Daoy (cell line): Measurements from ENCODE around the gene PCDHA3. TPM values are rescaled to one million over a fixed set of nuclear protein-coding genes. Genes with fewer than 3 reads are reported as not detected.
A peak's percentile ranks its signal among the peaks of the same experiment; 100 is the strongest.
"Not testable (repeated sequence)": the region's sequence is repeated elsewhere in the genome, so short reads cannot be mapped to it uniquely, and the experiment has no call there.

ENCODE experiments used
- DNase-seq: peaks from one replicate; pipeline ENCODE4 v3.0.0-alpha.2; 2015; ENCODE audit warnings: low read depth
- total RNA-seq: library from RNA; depleted of rRNA; stranded (reverse); fragments of >200 nt; shearing (Covaris generic); gene quantifications from 2 replicates; pipeline ENCODE4 v1.2.3, GENCODE V29; 2014; rRNA removed

Gene PCDHA3
- 0.12 and 0.34 TPM in 2 replicates for total RNA-seq

DNA sequence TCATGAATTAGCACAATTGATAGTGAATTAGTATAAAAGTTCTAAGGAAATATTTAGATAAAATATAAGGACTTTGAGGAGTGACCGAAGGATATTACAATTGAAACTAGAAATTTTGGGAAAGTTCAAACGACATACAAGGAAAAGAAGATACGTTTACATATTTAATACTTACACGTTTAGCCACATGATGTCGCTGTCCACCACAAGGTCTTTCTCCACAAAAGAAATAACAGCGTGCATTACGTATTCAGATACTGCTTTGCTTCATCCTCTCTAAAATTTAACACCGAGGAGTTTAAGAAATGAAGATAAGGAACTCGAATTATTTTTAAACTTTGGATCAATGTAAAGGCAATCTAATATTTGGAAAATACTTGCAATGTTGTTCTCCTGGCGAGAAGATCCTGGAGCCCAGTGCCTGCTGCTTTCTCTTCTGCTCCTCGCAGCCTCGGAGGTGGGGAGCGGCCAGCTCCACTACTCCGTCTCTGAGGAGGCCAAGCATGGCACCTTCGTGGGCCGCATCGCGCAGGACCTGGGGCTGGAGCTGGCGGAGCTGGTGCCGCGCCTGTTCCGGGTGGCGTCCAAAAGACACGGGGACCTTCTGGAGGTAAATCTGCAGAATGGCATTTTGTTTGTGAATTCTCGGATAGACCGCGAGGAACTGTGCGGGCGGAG lies at the start of gene PCDHA3:
PCDHA3 (plus strand) TSS at position 242 of the 678 bp plus-strand sequence.
- peak; percentile 33 for DNase-seq

DNA sequence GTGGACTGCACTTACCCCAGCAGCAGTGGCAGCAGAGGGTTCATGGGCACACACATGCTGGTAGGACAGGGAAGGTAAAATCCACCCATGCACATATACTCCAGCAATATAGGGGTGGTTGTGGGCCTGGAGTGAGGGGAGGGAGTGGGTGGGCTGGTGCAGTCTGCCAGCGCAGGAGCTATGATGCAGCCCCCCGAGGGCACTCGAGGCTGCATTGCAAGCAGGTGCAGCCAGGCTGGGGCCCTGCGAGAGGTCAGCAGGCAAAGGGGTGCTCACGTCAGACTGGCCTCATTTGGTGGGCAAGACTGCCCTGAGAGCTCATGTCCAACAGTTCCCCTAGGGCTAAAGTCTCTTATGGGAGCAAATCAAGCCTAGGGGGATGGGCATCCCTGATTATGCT lies 47.3 kb upstream of the PCDHA3 start:
- DNase-seq, result no peak

GRCh38 chr5:140764177-140764973 lies 36.5 kb upstream of the PCDHA3 start:
- DNase-seq, result no peak

GRCh38 chr5:140767444-140767843 lies 33.4 kb upstream of the PCDHA3 start:
- DNase-seq, result no peak

DNA sequence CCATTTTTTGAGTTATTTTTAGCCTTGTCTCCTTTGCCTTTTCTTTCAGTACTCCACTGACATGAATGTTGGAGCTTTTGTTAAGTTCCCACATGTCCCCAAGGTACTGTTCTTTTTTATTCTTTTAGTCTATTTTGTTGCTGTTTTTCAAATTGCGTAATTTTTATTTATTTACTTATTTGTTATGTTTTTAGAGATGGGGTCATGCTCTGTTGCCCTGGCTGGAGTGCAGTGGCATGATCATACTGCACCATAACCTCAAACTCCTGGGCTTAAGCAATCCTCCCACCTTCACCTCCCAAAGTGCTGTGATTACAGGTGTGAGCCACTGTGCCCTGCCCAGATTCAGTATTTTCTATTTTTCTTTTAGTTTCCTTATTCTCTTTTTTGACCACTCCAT lies 20.3 kb upstream of the PCDHA3 start:
- no peak for DNase-seq

- peak; percentile 40 for DNase-seq
These were observed 14.8 kb upstream of the PCDHA3 start, which contains the start of gene PCDHA1 for GRCh38 chr5:140785905-140786686. Gene PCDHA1 (plus strand): TSS chr5:140786140.

DNA sequence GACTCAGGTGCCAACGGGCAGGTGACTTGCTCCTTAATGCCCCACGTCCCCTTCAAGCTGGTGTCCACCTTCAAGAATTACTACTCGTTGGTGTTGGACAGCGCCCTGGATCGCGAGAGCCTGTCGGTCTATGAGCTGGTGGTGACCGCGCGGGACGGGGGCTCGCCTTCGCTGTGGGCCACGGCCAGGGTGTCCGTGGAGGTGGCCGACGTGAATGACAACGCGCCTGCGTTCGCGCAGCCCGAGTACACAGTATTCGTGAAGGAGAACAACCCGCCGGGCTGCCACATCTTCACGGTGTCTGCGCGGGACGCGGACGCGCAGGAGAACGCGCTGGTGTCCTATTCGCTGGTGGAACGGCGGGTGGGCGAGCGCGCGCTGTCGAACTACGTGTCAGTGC lies 13.4 kb upstream of the PCDHA3 start:
- not testable (repeated sequence) for DNase-seq

GRCh38 chr5:140787849-140788504 lies 12.9 kb upstream of the PCDHA3 start:
- not testable (repeated sequence) for DNase-seq

GRCh38 chr5:140791089-140791488 lies 9.8 kb upstream of the PCDHA3 start:
- no peak for DNase-seq

DNA sequence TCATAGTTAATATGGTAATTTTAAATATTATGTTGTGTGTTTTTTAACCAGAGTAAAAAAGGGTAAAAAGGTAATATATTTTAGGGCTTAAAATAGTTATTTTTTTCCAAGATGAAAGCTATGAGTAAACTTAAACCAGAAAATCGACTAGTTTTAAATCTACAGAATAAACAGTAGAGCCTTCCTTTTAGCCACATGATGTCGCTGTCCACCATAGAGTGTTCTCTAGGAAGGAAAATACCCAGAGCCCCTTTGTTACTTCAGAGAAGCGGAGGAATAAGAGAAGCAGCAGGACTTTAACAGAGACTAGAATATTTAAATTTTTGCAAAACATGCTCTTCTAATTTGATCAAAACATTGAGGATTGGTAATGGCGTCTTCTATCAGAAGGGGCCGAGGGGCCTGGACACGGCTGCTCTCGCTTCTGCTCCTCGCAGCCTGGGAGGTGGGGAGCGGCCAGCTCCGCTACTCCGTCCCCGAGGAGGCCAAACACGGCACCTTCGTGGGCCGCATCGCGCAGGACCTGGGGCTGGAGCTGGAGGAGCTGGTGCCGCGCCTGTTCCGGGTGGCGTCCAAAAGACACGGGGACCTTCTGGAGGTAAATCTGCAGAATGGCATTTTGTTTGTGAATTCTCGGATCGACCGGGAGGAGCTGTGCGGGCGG lies 6.1 kb upstream of the PCDHA3 start, which contains the start of gene PCDHA2:
PCDHA2 (plus strand) TSS at position 258 of the 664 bp plus-strand sequence.
- DNase-seq, result peak; percentile 57

GRCh38 chr5:140795259-140795641 lies 5.6 kb upstream of the PCDHA3 start:
- peak; percentile 35 for DNase-seq

GRCh38 chr5:140796072-140796717 lies 4.7 kb upstream of the PCDHA3 start:
- not testable (repeated sequence) for DNase-seq

DNA sequence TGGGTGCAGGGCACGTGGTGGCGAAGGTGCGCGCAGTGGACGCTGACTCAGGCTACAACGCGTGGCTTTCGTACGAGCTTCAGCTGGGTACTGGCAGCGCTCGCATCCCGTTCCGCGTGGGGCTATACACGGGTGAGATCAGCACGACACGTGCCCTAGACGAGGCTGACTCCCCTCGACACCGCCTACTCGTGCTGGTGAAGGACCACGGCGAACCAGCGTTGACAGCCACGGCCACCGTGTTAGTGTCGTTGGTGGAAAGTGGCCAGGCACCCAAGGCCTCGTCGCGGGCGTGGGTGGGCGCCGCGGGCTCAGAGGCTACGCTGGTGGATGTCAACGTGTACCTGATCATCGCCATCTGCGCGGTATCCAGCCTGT lies 4.2 kb upstream of the PCDHA3 start:
- no peak for DNase-seq

DNA sequence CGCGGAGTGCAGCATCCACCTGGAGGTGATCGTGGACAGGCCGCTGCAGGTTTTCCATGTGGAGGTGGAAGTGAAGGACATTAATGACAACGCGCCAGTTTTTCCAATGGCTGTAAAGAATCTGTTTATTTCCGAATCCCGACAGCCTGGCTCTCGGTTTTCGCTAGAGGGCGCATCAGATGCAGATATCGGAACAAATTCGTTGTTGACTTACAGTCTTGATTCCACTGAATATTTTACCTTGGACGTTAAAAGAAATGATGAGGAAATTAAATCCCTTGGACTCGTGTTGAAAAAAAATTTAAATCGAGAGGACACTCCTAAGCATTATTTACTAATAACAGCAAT lies 611 bp downstream of the PCDHA3 start:
- no peak for DNase-seq

DNA sequence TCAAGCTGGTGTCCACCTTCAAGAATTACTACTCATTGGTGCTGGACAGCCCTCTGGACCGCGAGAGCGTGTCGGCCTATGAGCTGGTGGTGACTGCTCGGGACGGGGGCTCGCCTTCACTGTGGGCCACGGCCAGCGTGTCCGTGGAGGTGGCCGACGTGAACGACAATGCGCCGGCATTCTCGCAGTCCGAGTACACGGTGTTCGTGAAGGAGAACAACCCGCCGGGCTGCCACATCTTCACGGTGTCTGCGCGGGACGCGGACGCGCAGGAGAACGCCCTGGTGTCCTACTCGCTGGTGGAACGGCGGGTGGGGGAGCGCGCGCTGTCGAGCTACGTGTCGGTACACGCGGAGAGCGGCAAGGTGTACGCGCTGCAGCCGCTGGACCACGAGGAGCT lies 1.5 kb downstream of the PCDHA3 start:
- DNase-seq, result not testable (repeated sequence)

- no peak for DNase-seq
These were observed 2.0 kb downstream of the PCDHA3 start for GRCh38 chr5:140802781-140803271.

DNA sequence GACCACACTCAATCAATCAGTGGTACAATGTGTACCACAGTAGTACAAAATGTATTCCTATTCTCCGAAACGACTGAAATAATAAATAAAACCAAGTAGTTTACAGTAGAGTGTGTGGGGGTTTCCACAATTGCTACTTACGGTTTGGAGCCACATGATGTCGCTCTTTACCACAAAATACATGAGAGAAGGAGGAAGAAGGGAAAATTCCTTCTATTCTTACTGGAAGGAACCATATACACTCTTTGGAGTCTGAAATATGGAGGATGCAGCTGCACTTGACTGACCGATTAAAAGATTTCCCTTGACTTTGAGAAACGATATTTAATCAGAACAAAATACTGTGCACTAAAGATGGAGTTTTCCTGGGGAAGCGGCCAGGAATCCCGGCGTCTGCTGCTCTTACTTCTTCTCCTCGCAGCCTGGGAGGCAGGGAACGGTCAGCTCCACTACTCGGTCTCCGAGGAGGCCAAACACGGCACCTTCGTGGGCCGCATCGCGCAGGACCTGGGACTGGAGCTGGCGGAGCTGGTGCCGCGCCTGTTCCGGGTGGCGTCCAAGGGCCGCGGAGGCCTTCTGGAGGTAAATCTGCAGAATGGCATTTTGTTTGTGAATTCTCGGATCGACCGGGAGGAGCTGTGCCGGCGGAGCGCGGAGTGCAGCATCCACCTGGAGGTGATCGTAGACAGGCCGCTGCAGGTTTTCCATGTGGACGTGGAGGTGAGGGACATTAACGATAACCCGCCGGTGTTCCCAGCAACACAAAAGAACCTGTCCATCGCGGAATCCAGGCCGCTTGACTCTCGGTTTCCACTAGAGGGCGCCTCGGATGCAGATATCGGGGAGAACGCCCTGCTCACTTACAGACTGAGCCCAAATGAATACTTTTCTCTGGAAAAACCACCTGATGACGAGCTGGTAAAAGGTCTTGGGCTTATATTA lies 6.2 kb downstream of the PCDHA3 start, which contains the start of gene PCDHA4:
PCDHA4 (plus strand) TSS at position 235 of the 942 bp plus-strand sequence.
- peak; percentile 76 for DNase-seq

DNA sequence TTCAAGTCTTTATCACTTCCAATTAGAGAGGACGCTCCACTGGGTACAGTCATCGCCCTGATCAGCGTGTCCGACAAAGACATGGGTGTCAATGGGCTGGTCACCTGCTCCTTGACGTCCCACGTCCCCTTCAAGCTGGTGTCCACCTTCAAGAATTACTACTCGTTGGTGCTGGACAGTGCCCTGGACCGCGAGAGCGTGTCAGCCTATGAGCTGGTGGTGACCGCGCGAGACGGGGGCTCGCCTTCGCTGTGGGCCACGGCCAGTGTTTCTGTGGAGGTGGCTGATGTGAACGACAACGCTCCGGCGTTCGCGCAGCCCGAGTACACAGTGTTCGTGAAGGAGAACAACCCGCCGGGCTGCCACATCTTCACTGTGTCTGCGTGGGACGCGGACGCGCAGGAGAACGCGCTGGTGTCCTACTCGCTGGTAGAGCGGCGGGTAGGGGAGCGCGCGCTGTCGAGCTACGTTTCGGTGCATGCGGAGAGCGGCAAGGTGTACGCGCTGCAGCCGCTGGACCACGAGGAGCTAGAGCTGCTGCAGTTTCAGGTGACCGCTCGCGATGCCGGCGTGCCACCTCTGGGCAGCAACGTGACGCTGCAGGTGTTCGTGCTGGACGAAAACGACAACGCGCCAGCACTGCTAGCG lies 7.5 kb downstream of the PCDHA3 start:
- DNase-seq, result not testable (repeated sequence)

DNA sequence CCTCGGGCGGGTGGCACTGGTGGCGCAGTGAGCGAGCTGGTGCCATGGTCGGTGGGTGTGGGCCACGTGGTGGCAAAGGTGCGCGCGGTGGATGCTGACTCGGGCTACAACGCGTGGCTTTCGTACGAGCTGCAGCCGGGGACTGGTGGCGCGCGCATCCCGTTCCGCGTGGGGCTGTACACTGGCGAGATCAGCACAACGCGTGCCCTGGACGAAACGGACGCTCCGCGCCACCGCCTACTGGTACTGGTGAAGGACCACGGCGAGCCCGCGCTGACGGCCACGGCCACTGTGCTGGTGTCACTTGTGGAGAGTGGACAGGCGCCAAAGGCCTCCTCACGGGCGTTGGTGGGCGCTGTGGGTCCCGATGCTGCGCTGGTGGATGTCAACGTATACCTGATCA lies 8.0 kb downstream of the PCDHA3 start:
- DNase-seq, result no peak
